ENCODE results near the gene LKAAEAR1.

DNA sequence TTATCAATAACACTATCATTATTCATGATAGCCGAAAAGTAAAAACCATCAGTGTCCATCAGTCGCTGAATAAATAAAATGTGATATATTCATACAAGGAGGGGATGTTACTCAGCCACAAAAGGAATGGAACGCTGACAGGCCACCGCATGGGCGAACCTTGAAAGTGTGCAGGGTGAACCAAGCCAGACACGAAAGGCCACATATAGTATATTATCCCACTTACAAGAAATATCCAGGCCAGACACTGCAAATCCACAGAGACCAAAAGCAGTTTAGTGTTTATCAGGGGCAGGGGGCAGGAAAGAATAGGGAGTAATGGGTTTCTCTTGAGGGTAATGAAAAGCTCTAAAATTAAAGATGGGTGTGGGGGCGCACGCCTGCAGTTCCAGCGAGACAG is 40.4 kb downstream of the LKAAEAR1 start:
- TF ChIP-seq, protein P1, sequence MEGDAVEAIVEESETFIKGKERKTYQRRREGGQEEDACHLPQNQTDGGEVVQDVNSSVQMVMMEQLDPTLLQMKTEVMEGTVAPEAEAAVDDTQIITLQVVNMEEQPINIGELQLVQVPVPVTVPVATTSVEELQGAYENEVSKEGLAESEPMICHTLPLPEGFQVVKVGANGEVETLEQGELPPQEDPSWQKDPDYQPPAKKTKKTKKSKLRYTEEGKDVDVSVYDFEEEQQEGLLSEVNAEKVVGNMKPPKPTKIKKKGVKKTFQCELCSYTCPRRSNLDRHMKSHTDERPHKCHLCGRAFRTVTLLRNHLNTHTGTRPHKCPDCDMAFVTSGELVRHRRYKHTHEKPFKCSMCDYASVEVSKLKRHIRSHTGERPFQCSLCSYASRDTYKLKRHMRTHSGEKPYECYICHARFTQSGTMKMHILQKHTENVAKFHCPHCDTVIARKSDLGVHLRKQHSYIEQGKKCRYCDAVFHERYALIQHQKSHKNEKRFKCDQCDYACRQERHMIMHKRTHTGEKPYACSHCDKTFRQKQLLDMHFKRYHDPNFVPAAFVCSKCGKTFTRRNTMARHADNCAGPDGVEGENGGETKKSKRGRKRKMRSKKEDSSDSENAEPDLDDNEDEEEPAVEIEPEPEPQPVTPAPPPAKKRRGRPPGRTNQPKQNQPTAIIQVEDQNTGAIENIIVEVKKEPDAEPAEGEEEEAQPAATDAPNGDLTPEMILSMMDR (IDR thresholded peaks at IDR 0.05), result no peak
- TF ChIP-seq POLR2A (IDR thresholded peaks at IDR 0.05), result no peak
